Muscle layer of colon (tissue), 2 donors: Measurements from ENCODE around the gene CAMK2D.

Source experiments
- H3K27ac ChIP-seq: one replicate; pipeline ENCODE4 v1.7.0; 2013; ENCODE audit warnings: low read depth, mild to moderate bottlenecking, low read length, moderate library complexity
- H3K27me3 ChIP-seq, 2 donors: one replicate each; pipeline ENCODE4 v1.7.0; 2013; ENCODE audit warnings: low read length in 2 of 2, mild to moderate bottlenecking in 2 of 2; ENCODE audit not compliant: insufficient read depth in 2 of 2, control insufficient read depth in 1 of 2
- H3K36me3 ChIP-seq: one replicate; pipeline ENCODE4 v1.7.0; 2013; ENCODE audit warnings: mild to moderate bottlenecking, low read length; ENCODE audit not compliant: insufficient read depth
- H3K4me1 ChIP-seq: one replicate; pipeline ENCODE4 v1.7.0; 2013; ENCODE audit warnings: mild to moderate bottlenecking, low read length; ENCODE audit not compliant: insufficient read depth
- H3K4me3 ChIP-seq, 2 donors: one replicate each; pipeline ENCODE4 v1.7.0; 2013; ENCODE audit warnings: low read length in 2 of 2, low read depth in 1 of 2, mild to moderate bottlenecking in 1 of 2, moderate library complexity in 1 of 2
- H3K9ac ChIP-seq: one replicate; pipeline ENCODE4 v1.7.0; 2013; ENCODE audit warnings: low read length
- H3K9me3 ChIP-seq: one replicate; pipeline ENCODE4 v1.7.0; 2013; ENCODE audit warnings: mild to moderate bottlenecking, low read length
- donor health status: abdominal sarcoma.
- donor health status: Adenocarcinoma of cecum.

Gene CAMK2D

DNA sequence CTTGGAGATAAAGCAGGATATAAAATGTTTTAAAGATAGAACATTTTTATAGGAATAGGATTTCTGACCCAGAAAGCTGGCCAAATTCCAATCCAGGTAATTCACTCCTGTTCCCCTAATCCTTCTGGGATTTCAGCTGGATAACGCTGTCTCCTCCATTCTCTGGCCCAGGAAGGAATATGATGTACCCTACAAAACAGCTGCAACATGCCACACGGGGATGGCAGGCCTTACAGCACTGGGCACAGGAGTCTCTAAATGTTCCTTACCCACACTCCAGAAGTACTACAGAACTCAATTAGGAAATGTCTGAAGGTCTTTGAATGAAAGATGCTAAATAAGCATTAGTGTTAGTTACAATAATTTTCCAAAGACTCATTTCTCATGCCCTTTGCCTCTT, 15.8 kb downstream of the CAMK2D start:
- Histone ChIP-seq H3K4me3 (no peak overlapping the region), H3K9ac (no peak overlapping the region), H3K4me1 (peaks cover 3% of the 10 kb centered on the region), H3K9me3 (no peaks in the 10 kb centered on the region), H3K36me3 (no peaks in the 10 kb centered on the region), H3K27me3 (no peaks in the 10 kb centered on the region), H3K27ac (no peak overlapping the region)

DNA sequence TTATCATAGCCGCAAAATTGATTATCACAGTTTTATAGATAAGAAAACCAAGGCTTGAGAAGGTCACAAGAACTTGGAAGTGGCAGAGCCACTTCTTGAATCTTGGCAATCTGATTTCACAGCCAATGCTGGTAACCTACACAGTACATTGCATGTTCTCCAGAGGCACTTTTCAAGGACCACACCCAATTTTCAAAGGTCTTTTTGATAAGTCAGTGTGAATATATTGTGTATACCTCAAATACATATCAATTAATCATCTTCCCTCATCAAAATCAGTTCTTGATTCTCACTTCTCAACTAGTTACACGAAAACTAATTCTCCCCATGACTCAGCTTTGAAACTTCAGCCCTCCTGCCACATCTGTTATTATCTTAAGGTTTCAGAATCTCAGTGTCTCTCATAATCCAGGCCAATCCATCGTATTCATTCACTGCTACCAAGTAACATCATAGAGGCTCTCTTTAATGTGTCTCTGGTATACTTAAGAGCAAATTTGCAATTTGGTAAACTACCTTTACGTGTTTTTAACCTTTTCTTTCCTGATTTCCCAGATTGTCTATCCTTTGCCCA, 16.8 kb downstream of the CAMK2D start:
- peaks cover 3% of the 10 kb centered on the region for H3K4me1 ChIP-seq
- no peaks in the 10 kb centered on the region for H3K9me3 ChIP-seq
- no peak overlapping the region for H3K9ac ChIP-seq
- H3K36me3 ChIP-seq, result no peaks in the 10 kb centered on the region
- no peak overlapping the region for H3K27ac ChIP-seq
- H3K4me3 ChIP-seq, result no peak overlapping the region
- H3K27me3 ChIP-seq, result no peaks in the 10 kb centered on the region

DNA sequence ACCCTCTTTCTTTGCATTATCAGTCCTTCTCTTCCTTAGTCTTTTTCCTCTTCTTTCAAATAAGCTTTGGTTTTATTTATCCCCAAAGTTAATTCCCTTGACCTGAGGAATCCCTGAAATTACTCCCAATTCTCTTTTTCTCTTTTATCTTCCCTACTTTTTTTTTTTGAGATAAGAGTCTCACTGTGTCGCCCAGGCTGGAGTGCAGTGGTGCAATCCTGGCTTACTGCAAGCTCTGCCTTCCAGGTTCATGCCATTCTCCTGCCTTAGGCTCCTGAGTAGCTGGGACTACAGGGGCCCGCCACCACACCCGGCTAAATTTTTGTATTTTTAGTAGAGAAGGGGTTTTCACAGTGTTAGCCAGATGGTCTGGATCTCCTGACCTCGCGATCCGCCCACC, 17.8 kb downstream of the CAMK2D start:
- peaks cover 3% of the 10 kb centered on the region for H3K4me1 ChIP-seq
- H3K27ac ChIP-seq, result no peak overlapping the region
- no peak overlapping the region for H3K9ac ChIP-seq
- no peaks in the 10 kb centered on the region for H3K36me3 ChIP-seq
- H3K4me3 ChIP-seq, result no peak overlapping the region
- H3K9me3 ChIP-seq, result no peaks in the 10 kb centered on the region
- H3K27me3 ChIP-seq, result no peaks in the 10 kb centered on the region

DNA sequence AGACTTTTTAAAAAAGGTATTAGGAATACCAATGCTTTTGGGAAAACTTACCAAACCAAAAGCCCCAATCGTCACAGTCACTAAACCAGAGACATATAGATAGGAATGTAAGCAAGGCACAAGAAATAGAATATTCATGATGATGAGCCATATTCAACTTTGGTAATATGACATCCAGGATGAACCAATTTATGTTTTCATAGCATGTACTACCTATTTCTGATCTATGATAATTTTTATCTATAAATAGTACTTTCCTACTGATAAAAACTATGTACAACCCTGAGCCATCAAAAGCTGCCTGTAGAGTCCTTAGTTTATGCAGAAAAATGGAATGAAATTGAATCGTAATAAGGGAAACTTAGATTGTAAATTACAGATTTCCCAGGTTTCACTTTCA, 18.9 kb downstream of the CAMK2D start:
- no peaks in the 10 kb centered on the region for H3K36me3 ChIP-seq
- no peak overlapping the region for H3K9ac ChIP-seq
- no peak overlapping the region for H3K4me3 ChIP-seq
- no peaks in the 10 kb centered on the region for H3K27me3 ChIP-seq
- H3K9me3 ChIP-seq, result no peaks in the 10 kb centered on the region
- no peak overlapping the region for H3K27ac ChIP-seq
- peaks cover 3% of the 10 kb centered on the region for H3K4me1 ChIP-seq

DNA sequence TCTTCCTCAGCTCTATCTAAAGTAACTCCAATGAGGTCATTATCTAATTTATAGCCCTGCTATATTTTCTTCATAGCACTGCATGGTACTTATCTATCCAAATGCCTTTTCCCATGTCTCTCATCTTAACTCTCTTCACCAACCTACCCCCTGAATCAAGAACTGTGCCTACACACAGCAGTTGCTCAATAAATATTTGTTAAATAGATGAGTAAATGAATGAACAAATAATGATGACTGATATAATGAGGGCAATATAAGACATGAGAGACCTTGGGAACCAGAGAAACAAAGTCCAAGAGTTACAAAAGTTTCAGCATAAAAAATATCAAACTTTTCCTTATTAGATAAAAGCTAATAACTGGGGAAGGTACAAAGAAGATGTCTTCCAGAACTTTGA, 19.6 kb downstream of the CAMK2D start:
- H3K36me3 ChIP-seq, result no peaks in the 10 kb centered on the region
- H3K9ac ChIP-seq, result no peak overlapping the region
- no peak overlapping the region for H3K4me3 ChIP-seq
- H3K27ac ChIP-seq, result no peak overlapping the region
- H3K4me1 ChIP-seq, result peaks cover 3% of the 10 kb centered on the region
- no peaks in the 10 kb centered on the region for H3K9me3 ChIP-seq
- H3K27me3 ChIP-seq, result no peaks in the 10 kb centered on the region

DNA sequence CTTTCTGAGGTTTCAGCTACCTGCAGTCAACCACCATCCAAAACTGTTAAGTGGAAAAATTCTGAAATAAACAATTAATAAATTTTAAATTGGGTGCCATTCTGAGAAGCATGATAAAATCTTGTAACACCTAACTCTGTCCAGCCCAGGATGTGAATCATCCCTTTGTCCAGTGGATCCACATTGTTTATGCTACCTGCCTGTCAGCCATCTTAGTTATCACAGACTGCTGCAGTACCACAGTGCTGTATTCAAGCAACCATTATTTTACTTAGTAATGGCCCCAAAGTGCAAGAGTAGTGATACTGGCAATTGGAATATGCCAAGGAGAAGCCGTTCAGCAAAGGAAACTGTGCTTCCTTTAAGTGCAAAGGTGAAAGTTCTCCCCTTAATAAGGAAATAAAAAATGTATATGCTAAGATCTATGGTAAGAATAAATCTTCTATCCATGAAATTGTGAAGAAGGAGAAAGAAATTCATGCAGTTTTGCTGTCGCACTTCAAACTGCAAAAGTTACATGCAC, 20.6 kb downstream of the CAMK2D start:
- H3K4me3 ChIP-seq, result no peak overlapping the region
- no peak overlapping the region for H3K9ac ChIP-seq
- H3K27ac ChIP-seq, result no peak overlapping the region
- no peaks in the 10 kb centered on the region for H3K9me3 ChIP-seq
- H3K4me1 ChIP-seq, result peaks cover 3% of the 10 kb centered on the region
- H3K27me3 ChIP-seq, result no peaks in the 10 kb centered on the region
- no peaks in the 10 kb centered on the region for H3K36me3 ChIP-seq

DNA sequence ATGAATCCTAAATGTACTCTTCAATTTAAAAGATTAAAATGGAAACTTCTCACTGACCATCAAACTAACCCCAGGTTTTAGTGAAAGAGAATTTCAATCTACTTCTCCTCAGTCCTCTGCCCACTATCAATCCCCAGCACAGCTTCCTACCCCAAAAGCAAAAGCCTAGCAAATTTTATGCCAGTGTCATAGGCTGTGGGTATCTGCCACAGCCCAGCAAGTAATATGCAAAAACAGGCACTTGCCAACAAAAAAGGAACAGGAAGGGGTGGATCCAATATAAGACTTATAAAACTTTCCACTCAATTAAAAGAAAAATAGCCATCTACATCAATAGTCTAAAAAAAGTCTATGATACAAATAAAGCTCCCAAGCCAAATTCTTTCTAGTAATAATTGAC, 22.3 kb downstream of the CAMK2D start:
- Histone ChIP-seq H3K9me3 (no peaks in the 10 kb centered on the region), H3K27ac (no peak overlapping the region), H3K27me3 (no peaks in the 10 kb centered on the region), H3K4me3 (no peak overlapping the region), H3K9ac (no peak overlapping the region), H3K4me1 (peaks cover 3% of the 10 kb centered on the region), H3K36me3 (no peaks in the 10 kb centered on the region)

DNA sequence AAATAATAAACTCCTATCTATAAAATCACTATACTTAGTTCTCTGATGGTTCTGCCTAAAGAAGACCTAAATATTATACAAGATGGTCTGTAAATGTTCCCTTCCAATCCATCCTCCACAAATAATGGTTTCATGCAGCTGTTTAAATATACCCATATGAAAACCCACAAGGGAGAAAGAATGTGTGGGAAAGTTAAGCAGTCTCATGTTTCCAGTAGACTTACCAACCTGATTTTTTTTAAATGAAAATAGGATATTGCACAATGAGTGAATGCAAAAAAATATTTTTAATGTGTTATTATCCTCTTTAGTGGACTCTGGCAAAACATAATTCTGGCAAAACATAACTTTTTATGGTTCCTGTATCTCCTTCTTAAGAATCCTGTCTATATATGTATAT, 23.3 kb downstream of the CAMK2D start:
- Histone ChIP-seq H3K36me3 (no peaks in the 10 kb centered on the region), H3K9me3 (no peaks in the 10 kb centered on the region), H3K9ac (no peak overlapping the region), H3K4me3 (no peak overlapping the region), H3K27me3 (no peaks in the 10 kb centered on the region), H3K4me1 (peaks cover 2% of the 10 kb centered on the region), H3K27ac (no peak overlapping the region)

DNA sequence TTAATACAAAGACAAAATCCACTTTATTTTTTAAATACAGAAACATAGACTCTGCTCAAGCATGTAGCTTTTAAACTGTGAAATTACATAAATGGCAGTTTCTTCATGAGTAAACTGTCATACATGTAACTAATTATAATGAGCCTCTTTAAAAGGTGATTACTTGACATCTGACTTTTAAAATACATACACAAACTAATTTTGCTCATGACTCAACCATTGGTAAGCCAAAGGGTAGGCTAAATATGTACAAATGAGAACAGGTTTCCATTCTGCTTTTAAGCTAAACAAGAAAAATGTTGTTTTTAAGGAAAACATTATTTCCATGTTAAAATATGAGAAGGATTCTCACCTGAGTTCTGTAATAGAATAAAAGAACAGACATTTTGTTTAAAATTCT, 27.9 kb downstream of the CAMK2D start:
- Histone ChIP-seq H3K4me3 (no peak overlapping the region), H3K4me1 (no peaks in the 10 kb centered on the region), H3K9me3 (no peaks in the 10 kb centered on the region), H3K27me3 (no peaks in the 10 kb centered on the region), H3K9ac (no peak overlapping the region), H3K36me3 (no peaks in the 10 kb centered on the region), H3K27ac (no peak overlapping the region)

DNA sequence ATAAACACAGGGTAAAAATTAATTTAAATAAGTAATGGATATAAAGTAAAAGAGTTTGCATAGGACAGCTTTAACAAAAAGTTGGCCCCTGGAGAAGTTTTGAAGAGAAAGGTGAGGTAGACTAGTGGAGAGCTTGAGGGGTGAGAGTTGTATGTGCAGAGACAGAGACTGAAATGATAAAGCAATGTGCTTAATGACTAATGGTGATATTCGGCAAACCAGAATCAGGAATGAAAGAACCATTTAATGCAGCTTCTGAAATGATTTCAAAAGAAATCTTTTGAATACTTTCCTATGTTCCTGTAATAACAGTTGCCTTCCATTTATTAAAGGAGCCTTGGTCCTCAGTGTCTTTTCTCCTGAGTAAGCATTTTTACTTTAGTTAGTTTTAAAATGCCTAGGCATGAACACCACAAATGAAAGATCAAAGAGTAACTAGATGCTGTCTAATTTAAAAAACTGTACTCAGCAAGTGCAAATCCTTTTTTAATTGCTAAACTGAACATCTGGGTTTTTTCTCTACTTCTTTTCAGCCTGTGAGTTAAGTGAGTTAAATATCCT, 28.5 kb downstream of the CAMK2D start:
- H3K27ac ChIP-seq, result no peak overlapping the region
- H3K4me1 ChIP-seq, result no peaks in the 10 kb centered on the region
- H3K9ac ChIP-seq, result no peak overlapping the region
- H3K9me3 ChIP-seq, result no peaks in the 10 kb centered on the region
- H3K4me3 ChIP-seq, result no peak overlapping the region
- no peaks in the 10 kb centered on the region for H3K27me3 ChIP-seq
- H3K36me3 ChIP-seq, result no peaks in the 10 kb centered on the region

DNA sequence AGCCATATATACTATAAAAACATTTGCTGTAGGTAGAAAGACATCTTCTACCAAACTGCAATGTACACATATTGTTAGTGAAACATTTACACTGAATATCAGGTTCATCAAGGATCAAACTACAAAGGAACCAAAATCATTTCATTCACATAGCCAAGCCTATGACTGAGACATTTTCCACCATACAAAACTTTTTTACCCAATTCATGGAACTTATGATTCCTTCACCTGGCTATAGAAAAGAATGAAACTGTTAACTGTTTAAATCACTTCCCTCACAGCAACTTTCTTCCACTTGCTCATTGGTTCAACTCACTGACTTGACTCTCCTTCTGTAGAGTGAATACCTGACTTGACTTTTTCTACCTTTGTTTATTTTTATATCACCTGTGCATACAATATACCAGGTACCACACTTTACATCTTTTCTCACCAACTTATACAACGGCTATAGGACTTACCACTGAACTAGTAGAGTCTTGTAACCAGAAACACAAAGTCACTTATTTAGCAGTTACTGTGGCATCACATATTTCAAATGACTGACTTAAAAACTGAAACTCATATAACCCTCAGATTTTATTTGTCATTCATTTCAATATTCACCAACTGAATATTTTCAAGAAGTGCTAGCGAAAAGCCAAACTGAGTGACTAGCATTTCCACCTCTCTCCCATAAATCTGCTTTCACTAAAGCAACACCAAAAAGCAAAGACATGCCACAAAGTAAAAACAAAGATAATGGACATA, 30.9 kb downstream of the CAMK2D start:
- no peaks in the 10 kb centered on the region for H3K9me3 ChIP-seq
- H3K36me3 ChIP-seq, result no peaks in the 10 kb centered on the region
- H3K27ac ChIP-seq, result no peak overlapping the region
- H3K4me1 ChIP-seq, result no peaks in the 10 kb centered on the region
- H3K27me3 ChIP-seq, result no peaks in the 10 kb centered on the region
- H3K4me3 ChIP-seq, result no peak overlapping the region
- no peak overlapping the region for H3K9ac ChIP-seq

DNA sequence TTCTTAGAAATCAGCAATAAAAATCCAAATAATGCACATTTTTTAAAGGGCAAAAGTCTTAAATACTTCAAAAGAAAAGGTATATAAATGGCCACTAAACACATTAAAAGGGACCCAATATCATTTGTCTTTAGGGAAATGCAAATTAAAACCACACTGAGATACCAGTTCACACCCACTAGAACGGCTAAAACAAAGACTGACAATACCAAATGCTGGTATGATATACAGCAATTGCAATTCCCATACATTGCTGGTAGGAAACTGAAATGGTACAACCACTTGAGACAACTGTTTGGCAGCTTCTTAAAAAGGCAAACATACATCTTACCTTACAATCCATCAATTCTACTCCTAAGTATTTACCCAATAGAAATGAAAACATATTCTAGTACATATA, 33.7 kb downstream of the CAMK2D start:
- no peak overlapping the region for H3K4me3 ChIP-seq
- H3K27me3 ChIP-seq, result no peaks in the 10 kb centered on the region
- no peak overlapping the region for H3K9ac ChIP-seq
- H3K27ac ChIP-seq, result no peak overlapping the region
- no peaks in the 10 kb centered on the region for H3K4me1 ChIP-seq
- no peaks in the 10 kb centered on the region for H3K9me3 ChIP-seq
- no peaks in the 10 kb centered on the region for H3K36me3 ChIP-seq
